NT2/D1 (cell line): ENCODE measurements around the gene NDUFA3.

Source experiments
- YY1 ChIP-seq: IDR thresholded peaks from 2 replicates; pipeline ENCODE4 v1.6.1; 2011; ENCODE audit not compliant: insufficient read length, insufficient read depth
- ZNF274 ChIP-seq: IDR thresholded peaks from 2 replicates; pipeline ENCODE4 v1.6.1; 2011; ENCODE audit warnings: mild to moderate bottlenecking, low read depth, low read length

- TF ChIP-seq YY1: no peak
- no peak for TF ChIP-seq ZNF274
Observed at GRCh38 chr19:54133957-54134590, 31.4 kb downstream of the NDUFA3 start.
